GM19328 (cell line): ENCODE results near the gene MLF2.

Experiments
- ATAC-seq: cut with Tn5 transposase; IDR thresholded peaks from one replicate; pipeline ENCODE4 v1.9.1; 2021; ENCODE audit warnings: mild to moderate bottlenecking, moderate library complexity; ENCODE audit not compliant: unreplicated experiment

The MLF2 gene

GRCh38 chr12:6752921-6753771 lies at the start of gene MLF2:
Gene MLF2 (minus strand): TSS chr12:6753141. CDS start chr12:6752334, 807 bp downstream.
- ATAC-seq: peak; percentile 83

GRCh38 chr12:6799147-6799546 lies 46.2 kb upstream of the MLF2 start:
- no peak for ATAC-seq

- ATAC-seq: no peak
Observed at GRCh38 chr12:6796576-6796975, 43.6 kb upstream of the MLF2 start.

- ATAC-seq: no peak
Observed at GRCh38 chr12:6795088-6795487, 42.1 kb upstream of the MLF2 start.

GRCh38 chr12:6792522-6793201 lies 39.7 kb upstream of the MLF2 start:
- ATAC-seq: no peak

GRCh38 chr12:6791931-6792520 lies 39.1 kb upstream of the MLF2 start:
- no peak for ATAC-seq

- ATAC-seq: no peak
Observed at GRCh38 chr12:6790496-6791150, 37.7 kb upstream of the MLF2 start.

GRCh38 chr12:6788972-6789924 lies 36.3 kb upstream of the MLF2 start, which contains the start of gene CD4:
Gene CD4 (plus strand): TSS chr12:6789528. CDS start chr12:6800139, 10,611 bp downstream.
- no peak for ATAC-seq

- no peak for ATAC-seq
Observed at GRCh38 chr12:6787309-6787708, 34.4 kb upstream of the MLF2 start.

GRCh38 chr12:6786416-6787094 lies 33.6 kb upstream of the MLF2 start:
- ATAC-seq: no peak

- no peak for ATAC-seq
Observed at GRCh38 chr12:6784761-6785160, 31.8 kb upstream of the MLF2 start.

GRCh38 chr12:6784296-6784695 lies 31.4 kb upstream of the MLF2 start:
- ATAC-seq: no peak

- no peak for ATAC-seq
Observed at GRCh38 chr12:6783828-6784227, 30.9 kb upstream of the MLF2 start.

- ATAC-seq: no peak
Observed at GRCh38 chr12:6782850-6783566, 30.1 kb upstream of the MLF2 start.

GRCh38 chr12:6782119-6782518 lies 29.2 kb upstream of the MLF2 start:
- no peak for ATAC-seq

GRCh38 chr12:6780573-6780972 lies 27.6 kb upstream of the MLF2 start:
- ATAC-seq: no peak

- no peak for ATAC-seq
Observed at GRCh38 chr12:6779708-6780432, 26.9 kb upstream of the MLF2 start.
